Keratinocyte (primary cell): ENCODE measurements around the gene DENND10. TPM values are rescaled to one million over a fixed set of nuclear protein-coding genes. Genes with fewer than 3 reads are reported as not detected.

Experiments used
- DNase-seq: peaks from one replicate; pipeline ENCODE4 v3.0.0-alpha.2; 2011; ENCODE audit warnings: low read depth, missing footprints, low spot score
- FAIRE-seq: peaks from 2 replicates; lab custom pipeline; 2011; peaks lifted over from hg19 to GRCh38; lab: Jason Lieb, UNC
- H2AFZ ChIP-seq: 2 replicates; pipeline ENCODE4 v1.6.0; 2012; ENCODE audit warnings: low read length, control low read depth, inconsistent platforms; ENCODE audit not compliant: control insufficient read depth
- H3K27ac ChIP-seq: 2 replicates; pipeline ENCODE4 v1.5.1; 2011; ENCODE audit warnings: low read length; ENCODE audit not compliant: control insufficient read depth, insufficient read depth
- H3K27me3 ChIP-seq: 3 replicates; pipeline ENCODE4 v1.6.0; 2011; ENCODE audit warnings: low read length; ENCODE audit not compliant: control insufficient read depth, insufficient read depth; ENCODE audit errors: extremely low read depth
- H3K36me3 ChIP-seq, 2 experiments: 2 replicates in 1 of 2; 3 replicates in 1 of 2; pipeline ENCODE4 v1.5.1; 2011; ENCODE audit warnings: low read length in 2 of 2, mild to moderate bottlenecking in 1 of 2; ENCODE audit not compliant: control insufficient read depth in 2 of 2, insufficient read depth in 2 of 2; ENCODE audit errors: extremely low read depth in 1 of 2
- H3K4me1 ChIP-seq: 3 replicates; pipeline ENCODE4 v1.5.1; 2011; ENCODE audit warnings: low read length; ENCODE audit not compliant: control insufficient read depth, insufficient read depth; ENCODE audit errors: extremely low read depth
- H3K4me2 ChIP-seq: 3 replicates; pipeline ENCODE4 v1.6.0; 2011; ENCODE audit warnings: low read depth, low read length; ENCODE audit not compliant: control insufficient read depth, insufficient read depth; ENCODE audit errors: extremely low read depth
- H3K4me3 ChIP-seq, 3 experiments: fragments of 200-600 bp in 1 of 3; sonication (generic) in 1 of 3; 2 replicates in 2 of 3; 3 replicates in 1 of 3; pipeline ENCODE4 v1.5.1; 2011 to 2016; ENCODE audit warnings: low read length in 3 of 3, mild to moderate bottlenecking in 3 of 3, control low read depth in 2 of 3, inconsistent platforms in 1 of 3, low read depth in 1 of 3, mixed read lengths in 1 of 3, mixed run types in 1 of 3, moderate library complexity in 1 of 3; ENCODE audit not compliant: control insufficient read depth in 2 of 3, insufficient read depth in 2 of 3; ENCODE audit errors: extremely low read depth in 1 of 3
- H3K79me2 ChIP-seq: 2 replicates; pipeline ENCODE4 v1.6.0; 2012; ENCODE audit warnings: low read length; ENCODE audit not compliant: control insufficient read depth, insufficient read depth
- H3K9ac ChIP-seq: 3 replicates; pipeline ENCODE4 v1.6.0; 2011; ENCODE audit warnings: low read length; ENCODE audit not compliant: control insufficient read depth, insufficient read depth; ENCODE audit errors: extremely low read depth
- H3K9me1 ChIP-seq: 3 replicates; pipeline ENCODE4 v1.6.0; 2011; ENCODE audit warnings: low read length; ENCODE audit not compliant: control insufficient read depth, insufficient read depth; ENCODE audit errors: extremely low read depth
- H3K9me3 ChIP-seq: 2 replicates; pipeline ENCODE4 v1.5.1; 2012; ENCODE audit warnings: low read depth, low read length; ENCODE audit not compliant: control insufficient read depth
- H4K20me1 ChIP-seq: 3 replicates; pipeline ENCODE4 v1.6.0; 2011; ENCODE audit warnings: low read length; ENCODE audit not compliant: control insufficient read depth, insufficient read depth; ENCODE audit errors: extremely low read depth
- EZH2 ChIP-seq: IDR thresholded peaks from one replicate; pipeline ENCODE4 v1.6.1; 2012; ENCODE audit warnings: inconsistent platforms, mild to moderate bottlenecking, low read length, moderate library complexity
- dilution Hi-C: fragments of 300-500 bp; cut with MboI; formaldehyde crosslinking; loops from one replicate; pipeline ENCODE4 v1.7.0; 2020; ENCODE audit warnings: low sequenced_read_pairs; ENCODE audit not compliant: extremely low pct_ligation_motif_present
- polyA plus RNA-seq, 5 experiments: library from polyadenylated mRNA; depleted of rRNA in 3 of 5; stranded (reverse) in 3 of 5; stranded (forward) in 1 of 5; unstranded in 1 of 5; fragments of >200 nt; gene quantifications; 1 replicate in 1 of 5; 2 replicates in 3 of 5; 3 replicates in 1 of 5; pipeline versions ENCODE4 v1.2.1 to v1.2.3, GENCODE V29; 2011 to 2012; ENCODE audit warnings: missing spikeins in 2 of 5, low read depth in 1 of 5, low replicate concordance in 1 of 5
- TF ChIP-seq, protein P1 (sequence below), 3 experiments: IDR thresholded peaks in 1 of 3; conservative IDR thresholded peaks in 1 of 3; optimal IDR thresholded peaks in 1 of 3; 2 replicates in 2 of 3; 3 replicates in 1 of 3; pipeline versions ENCODE3 to v1.5.1; 2011; ENCODE audit warnings: low read length in 3 of 3, mild to moderate bottlenecking in 3 of 3, moderate library complexity in 2 of 3, control low read depth in 1 of 3, inconsistent platforms in 1 of 3; ENCODE audit not compliant: insufficient read depth in 2 of 3; ENCODE audit errors: extremely low read depth in 1 of 3

DENND10 gene
- polyA plus RNA-seq, 1 donor (not counting 4 experiments of a cell fraction or from before 2014, with no cell fraction given), result 76.5 TPM

DNA sequence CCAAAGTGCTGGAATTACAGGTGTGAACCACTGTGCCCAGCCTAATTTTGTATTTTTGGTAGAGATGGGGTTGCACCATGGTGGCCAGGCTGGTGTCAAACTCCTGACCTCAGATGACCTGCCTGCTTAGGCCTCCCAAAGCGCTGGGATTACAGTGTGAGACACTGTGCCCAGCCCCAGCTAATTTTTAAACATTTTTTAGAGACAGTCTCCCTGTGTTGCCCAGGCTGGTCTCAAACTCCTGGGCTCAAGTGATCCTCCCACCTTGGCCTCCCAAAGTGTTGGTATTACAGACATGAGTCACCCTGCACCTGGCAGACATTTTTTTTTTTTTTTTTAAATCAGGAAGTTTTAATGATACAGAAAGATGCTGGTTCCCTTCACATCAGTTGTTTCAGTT lies 15.5 kb downstream of the DENND10 start:
- H3K4me2 ChIP-seq, result no peak overlapping the region
- no peak for FAIRE-seq
- H3K9me1 ChIP-seq, result no peaks in the 10 kb centered on the region
- peaks cover 12 to 15% of the 10 kb centered on the region in 2 experiments for H3K36me3 ChIP-seq
- dilution Hi-C loops, result no loop called here
- no peaks in the 10 kb centered on the region for H3K27me3 ChIP-seq
- H3K4me3 ChIP-seq, result no peak overlapping the region
- H3K79me2 ChIP-seq, result no peaks in the 10 kb centered on the region
- no peaks in the 10 kb centered on the region for H3K4me1 ChIP-seq
- TF ChIP-seq, protein P1, sequence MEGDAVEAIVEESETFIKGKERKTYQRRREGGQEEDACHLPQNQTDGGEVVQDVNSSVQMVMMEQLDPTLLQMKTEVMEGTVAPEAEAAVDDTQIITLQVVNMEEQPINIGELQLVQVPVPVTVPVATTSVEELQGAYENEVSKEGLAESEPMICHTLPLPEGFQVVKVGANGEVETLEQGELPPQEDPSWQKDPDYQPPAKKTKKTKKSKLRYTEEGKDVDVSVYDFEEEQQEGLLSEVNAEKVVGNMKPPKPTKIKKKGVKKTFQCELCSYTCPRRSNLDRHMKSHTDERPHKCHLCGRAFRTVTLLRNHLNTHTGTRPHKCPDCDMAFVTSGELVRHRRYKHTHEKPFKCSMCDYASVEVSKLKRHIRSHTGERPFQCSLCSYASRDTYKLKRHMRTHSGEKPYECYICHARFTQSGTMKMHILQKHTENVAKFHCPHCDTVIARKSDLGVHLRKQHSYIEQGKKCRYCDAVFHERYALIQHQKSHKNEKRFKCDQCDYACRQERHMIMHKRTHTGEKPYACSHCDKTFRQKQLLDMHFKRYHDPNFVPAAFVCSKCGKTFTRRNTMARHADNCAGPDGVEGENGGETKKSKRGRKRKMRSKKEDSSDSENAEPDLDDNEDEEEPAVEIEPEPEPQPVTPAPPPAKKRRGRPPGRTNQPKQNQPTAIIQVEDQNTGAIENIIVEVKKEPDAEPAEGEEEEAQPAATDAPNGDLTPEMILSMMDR (optimal IDR thresholded peaks at IDR 0.05 in 1 of 3, IDR thresholded peaks at IDR 0.05 in 1 of 3, conservative IDR thresholded peaks at IDR 0.05 in 1 of 3; ENCODE audit: extremely low read depth in 1 of 3, insufficient read depth in 2 of 3, low read length in 3 of 3), result no peak
- no peak for TF ChIP-seq EZH2
- H2AFZ ChIP-seq, result no peak overlapping the region
- H3K27ac ChIP-seq, result no peak overlapping the region
- no peaks in the 10 kb centered on the region for H4K20me1 ChIP-seq
- no peak for DNase-seq
- no peak overlapping the region for H3K9ac ChIP-seq
- no peaks in the 10 kb centered on the region for H3K9me3 ChIP-seq

DNA sequence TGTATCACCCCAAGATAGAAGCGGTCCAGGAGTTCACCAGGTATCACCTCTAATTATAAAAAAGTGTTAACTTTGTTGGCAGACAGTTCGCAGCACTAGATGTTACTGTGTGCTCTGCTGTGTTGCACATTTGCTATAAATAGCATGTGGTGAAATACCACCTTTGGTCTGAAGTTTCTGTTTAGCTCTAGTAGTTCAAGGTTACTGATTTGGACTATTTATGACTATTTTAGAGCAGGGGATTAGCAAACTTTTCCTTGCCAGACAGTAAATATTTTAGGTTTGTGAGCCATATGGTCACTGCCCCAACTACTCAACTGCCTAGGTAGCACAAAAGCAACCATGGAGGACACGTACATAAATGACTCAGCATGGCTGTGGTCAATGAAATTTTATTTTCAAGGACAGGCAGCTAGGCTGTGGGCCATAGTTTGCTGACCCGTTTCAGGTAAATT lies 16.5 kb downstream of the DENND10 start:
- H4K20me1 ChIP-seq, result no peaks in the 10 kb centered on the region
- no peaks in the 10 kb centered on the region for H3K9me1 ChIP-seq
- DNase-seq, result no peak
- H2AFZ ChIP-seq, result no peak overlapping the region
- no peaks in the 10 kb centered on the region for H3K79me2 ChIP-seq
- H3K27ac ChIP-seq, result no peak overlapping the region
- no peak overlapping the region for H3K9ac ChIP-seq
- no peaks in the 10 kb centered on the region for H3K27me3 ChIP-seq
- H3K4me1 ChIP-seq, result no peaks in the 10 kb centered on the region
- H3K4me2 ChIP-seq, result no peak overlapping the region
- TF ChIP-seq EZH2, result no peak
- TF ChIP-seq, protein P1 (optimal IDR thresholded peaks at IDR 0.05 in 1 of 3, IDR thresholded peaks at IDR 0.05 in 1 of 3, conservative IDR thresholded peaks at IDR 0.05 in 1 of 3; ENCODE audit: extremely low read depth in 1 of 3, insufficient read depth in 2 of 3, low read length in 3 of 3), result no peak
- no peak overlapping the region for H3K4me3 ChIP-seq
- dilution Hi-C loops, result no loop called here
- no peaks in the 10 kb centered on the region for H3K9me3 ChIP-seq
- no peak for FAIRE-seq
- H3K36me3 ChIP-seq, result peaks cover 11 to 12% of the 10 kb centered on the region in 2 experiments
